GM10266 (cell line): ENCODE data around the gene CSE1L.

Source experiments
- DNase-seq: peaks from one replicate; pipeline ENCODE4 v3.0.0; 2012; ENCODE audit errors: extremely low spot score
- TF ChIP-seq, protein P1 (sequence below): IDR thresholded peaks from 2 replicates; pipeline ENCODE4 v1.5.1; 2012; ENCODE audit warnings: mild to moderate bottlenecking, low read depth; ENCODE audit not compliant: control insufficient read depth, insufficient read depth; ENCODE audit errors: missing control alignments

Gene CSE1L

DNA sequence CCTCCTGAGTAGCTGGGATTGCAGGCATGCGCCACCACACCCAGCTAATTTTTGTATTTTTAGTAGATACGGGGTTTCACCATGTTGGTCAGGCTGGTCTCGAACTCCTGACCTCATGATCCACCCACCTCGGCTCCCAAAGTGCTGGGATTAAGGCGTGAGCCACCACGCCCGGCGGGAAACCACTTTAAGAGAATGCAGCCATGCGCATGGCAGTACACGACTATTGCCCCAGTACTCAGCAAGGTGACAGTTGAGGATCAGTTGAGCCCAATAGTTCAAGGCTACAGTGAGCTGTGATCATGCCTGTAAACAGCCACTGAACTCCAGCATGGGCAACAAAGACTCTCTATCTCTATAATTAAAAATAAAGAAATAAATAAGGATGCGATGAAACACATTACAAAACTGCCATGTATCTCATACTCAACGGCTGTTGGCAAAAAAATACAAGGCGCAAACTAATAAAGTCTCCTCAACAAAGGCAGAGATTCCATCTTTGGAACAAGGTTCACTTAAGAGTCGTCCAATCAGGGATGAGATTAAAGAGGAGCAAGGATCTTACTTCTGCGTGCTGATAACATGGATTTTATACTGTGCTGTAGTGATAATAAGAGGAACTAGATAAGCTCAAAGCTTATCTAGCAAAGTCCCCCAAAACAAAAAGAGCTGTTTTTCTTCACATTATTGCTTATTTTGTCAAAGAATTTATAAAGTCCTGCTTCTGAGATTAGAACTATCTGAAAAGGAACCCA, 90.9 kb downstream of the CSE1L start:
- DNase-seq = no peak
- TF ChIP-seq, protein P1, sequence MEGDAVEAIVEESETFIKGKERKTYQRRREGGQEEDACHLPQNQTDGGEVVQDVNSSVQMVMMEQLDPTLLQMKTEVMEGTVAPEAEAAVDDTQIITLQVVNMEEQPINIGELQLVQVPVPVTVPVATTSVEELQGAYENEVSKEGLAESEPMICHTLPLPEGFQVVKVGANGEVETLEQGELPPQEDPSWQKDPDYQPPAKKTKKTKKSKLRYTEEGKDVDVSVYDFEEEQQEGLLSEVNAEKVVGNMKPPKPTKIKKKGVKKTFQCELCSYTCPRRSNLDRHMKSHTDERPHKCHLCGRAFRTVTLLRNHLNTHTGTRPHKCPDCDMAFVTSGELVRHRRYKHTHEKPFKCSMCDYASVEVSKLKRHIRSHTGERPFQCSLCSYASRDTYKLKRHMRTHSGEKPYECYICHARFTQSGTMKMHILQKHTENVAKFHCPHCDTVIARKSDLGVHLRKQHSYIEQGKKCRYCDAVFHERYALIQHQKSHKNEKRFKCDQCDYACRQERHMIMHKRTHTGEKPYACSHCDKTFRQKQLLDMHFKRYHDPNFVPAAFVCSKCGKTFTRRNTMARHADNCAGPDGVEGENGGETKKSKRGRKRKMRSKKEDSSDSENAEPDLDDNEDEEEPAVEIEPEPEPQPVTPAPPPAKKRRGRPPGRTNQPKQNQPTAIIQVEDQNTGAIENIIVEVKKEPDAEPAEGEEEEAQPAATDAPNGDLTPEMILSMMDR = no peak

DNA sequence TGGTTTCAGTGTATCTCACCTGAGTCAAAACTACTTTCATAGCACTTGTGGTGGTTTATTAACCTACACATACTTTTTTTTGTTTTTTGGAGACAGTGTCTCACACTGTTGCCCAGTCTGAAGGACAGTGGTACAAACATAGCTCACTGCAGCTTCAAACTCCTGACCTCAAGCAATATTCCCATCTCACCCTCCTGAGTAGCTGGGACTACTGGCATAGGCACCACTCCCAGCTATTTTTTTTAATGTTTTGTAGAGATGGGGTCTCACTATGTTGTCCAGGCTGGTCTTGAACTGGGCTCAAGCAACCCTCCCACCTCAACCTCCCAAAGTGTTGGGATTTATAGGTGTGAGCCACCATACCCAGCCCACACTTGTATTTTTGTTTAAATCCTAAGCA, 92.3 kb downstream of the CSE1L start:
- no peak for DNase-seq
- TF ChIP-seq, protein P1 = no peak

DNA sequence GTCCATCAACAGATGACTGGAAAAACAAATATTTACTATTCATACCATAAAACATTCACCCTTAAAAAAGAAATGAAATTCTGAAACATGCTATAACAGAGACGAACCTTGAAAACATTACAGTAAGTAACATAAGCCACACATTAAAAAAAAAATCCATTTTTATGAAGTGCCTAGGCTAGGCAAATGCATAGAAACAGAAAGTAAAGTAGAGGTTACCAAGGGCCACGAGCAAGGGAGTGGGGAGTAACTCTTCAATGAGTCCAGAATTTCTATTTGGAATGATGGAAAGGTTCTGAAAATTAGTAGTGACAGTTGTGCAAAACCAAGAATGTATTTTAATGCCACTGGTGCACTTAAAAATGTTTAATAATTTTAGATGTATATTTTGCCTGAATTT, 94.3 kb downstream of the CSE1L start:
- TF ChIP-seq, protein P1 = no peak
- no peak for DNase-seq

DNA sequence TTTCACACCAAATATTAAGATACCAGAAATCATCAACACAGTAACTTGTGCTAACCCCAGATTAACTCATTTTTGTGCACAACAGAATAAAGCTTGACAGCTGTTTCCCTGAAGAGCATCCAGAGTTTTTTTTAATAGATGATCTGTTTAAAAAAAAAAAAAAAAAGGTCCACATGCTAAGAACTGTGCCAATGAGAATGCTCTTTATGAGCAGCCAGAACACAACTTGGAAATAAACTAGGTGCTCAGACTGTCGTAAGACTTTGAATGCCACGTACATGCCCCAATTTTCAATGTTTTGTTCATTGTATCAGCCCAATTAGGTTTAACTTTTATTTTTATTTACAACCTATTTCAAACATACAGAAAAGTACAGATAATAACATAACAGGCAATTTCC, 94.7 kb downstream of the CSE1L start:
- DNase-seq = no peak
- TF ChIP-seq, protein P1 = no peak
